HG03521 (cell line): Measurements from ENCODE around the gene NQO2.
"Not testable (repeated sequence)": the region's sequence is repeated elsewhere in the genome, so short reads cannot be mapped to it uniquely, and the experiment has no call there.

Experiments
- ATAC-seq: cut with Tn5 transposase; IDR thresholded peaks from one replicate; pipeline ENCODE4 v1.9.1; 2021; ENCODE audit warnings: mild to moderate bottlenecking, moderate library complexity; ENCODE audit not compliant: unreplicated experiment

The NQO2 gene

GRCh38 chr6:2988426-2989331, 11.0 kb upstream of the NQO2 start:
- peak; percentile 65 for ATAC-seq

GRCh38 chr6:2989332-2990247, 10.1 kb upstream of the NQO2 start:
- ATAC-seq: peak; percentile 64

- no peak for ATAC-seq
These were observed 9.3 kb upstream of the NQO2 start for GRCh38 chr6:2990248-2990931.

GRCh38 chr6:2990932-2991506, 8.7 kb upstream of the NQO2 start:
- no peak for ATAC-seq

- ATAC-seq: no peak
These were observed 7.2 kb upstream of the NQO2 start for GRCh38 chr6:2992330-2992979.

- no peak for ATAC-seq
These were observed 5.9 kb upstream of the NQO2 start for GRCh38 chr6:2993755-2994317.

GRCh38 chr6:2998249-2998997, 1.3 kb upstream of the NQO2 start:
- ATAC-seq: not testable (repeated sequence)

- no peak for ATAC-seq
These were observed 586 bp upstream of the NQO2 start for GRCh38 chr6:2998998-2999617.

- ATAC-seq: no peak
These were observed 1.6 kb downstream of the NQO2 start for GRCh38 chr6:3001146-3001772.

GRCh38 chr6:3001773-3002293, 2.1 kb downstream of the NQO2 start:
- ATAC-seq: no peak

GRCh38 chr6:3003226-3003625, 3.5 kb downstream of the NQO2 start:
- not testable (repeated sequence) for ATAC-seq

- no peak for ATAC-seq
These were observed 5.4 kb downstream of the NQO2 start for GRCh38 chr6:3005077-3005476.

GRCh38 chr6:3005874-3006273, 6.2 kb downstream of the NQO2 start:
- ATAC-seq: no peak

GRCh38 chr6:3006476-3006875, 6.8 kb downstream of the NQO2 start:
- no peak for ATAC-seq

GRCh38 chr6:3007571-3007970, 7.9 kb downstream of the NQO2 start:
- no peak for ATAC-seq

GRCh38 chr6:3008712-3009265, 9.1 kb downstream of the NQO2 start:
- ATAC-seq: not testable (repeated sequence)

GRCh38 chr6:3009930-3010329, 10.2 kb downstream of the NQO2 start:
- ATAC-seq: no peak

GRCh38 chr6:3011158-3011557, 11.5 kb downstream of the NQO2 start:
- no peak for ATAC-seq
